Measurements from ENCODE around the gene CACNA1H. TPM values are rescaled to one million over a fixed set of nuclear protein-coding genes. Genes with fewer than 3 reads are reported as not detected.

Gene CACNA1H
- total and polyA plus RNA-seq, 9 of the 15 experiments (the other 6 are each of a cell fraction or from before 2014, with no cell fraction given), result 0.10 to 0.18 TPM; not detected in 7

DNA sequence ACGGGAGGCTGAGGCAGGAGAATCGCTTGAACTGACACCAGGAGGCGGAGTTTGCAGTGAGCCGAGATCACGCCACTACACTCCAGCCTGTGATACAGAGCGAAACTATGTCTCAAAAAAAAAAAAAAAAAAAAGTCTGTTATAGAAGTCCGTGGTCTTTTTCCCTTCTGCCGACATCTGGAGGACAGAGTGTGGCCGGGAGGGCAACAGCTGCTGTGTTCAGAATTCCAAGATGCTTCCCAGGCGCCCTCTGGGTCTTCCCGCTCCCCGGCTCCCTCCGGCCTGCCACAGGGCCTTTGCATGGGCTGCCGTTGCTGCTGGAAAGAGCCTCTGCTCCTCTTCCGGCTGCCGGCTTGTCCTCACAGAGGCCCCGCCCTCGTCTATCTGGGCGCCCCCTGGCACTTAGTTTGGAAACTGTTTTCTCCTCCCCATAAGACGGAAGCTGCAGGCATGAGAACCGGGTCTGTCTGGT lies 2.4 kb upstream of the CACNA1H start (continued):
- TF ChIP-seq, protein P1, sequence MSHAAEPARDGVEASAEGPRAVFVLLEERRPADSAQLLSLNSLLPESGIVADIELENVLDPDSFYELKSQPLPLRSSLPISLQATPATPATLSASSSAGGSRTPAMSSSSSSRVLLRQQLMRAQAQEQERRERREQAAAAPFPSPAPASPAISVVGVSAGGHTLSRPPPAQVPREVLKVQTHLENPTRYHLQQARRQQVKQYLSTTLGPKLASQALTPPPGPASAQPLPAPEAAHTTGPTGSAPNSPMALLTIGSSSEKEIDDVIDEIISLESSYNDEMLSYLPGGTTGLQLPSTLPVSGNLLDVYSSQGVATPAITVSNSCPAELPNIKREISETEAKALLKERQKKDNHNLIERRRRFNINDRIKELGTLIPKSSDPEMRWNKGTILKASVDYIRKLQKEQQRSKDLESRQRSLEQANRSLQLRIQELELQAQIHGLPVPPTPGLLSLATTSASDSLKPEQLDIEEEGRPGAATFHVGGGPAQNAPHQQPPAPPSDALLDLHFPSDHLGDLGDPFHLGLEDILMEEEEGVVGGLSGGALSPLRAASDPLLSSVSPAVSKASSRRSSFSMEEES (CRISPR knock-in tag; IDR thresholded peaks at IDR 0.05), result no peak
- TF ChIP-seq MAZ (CRISPR knock-in tag; conservative IDR thresholded peaks at IDR 0.05 in 1 of 2, IDR thresholded peaks at IDR 0.05 in 1 of 2), result peak in 1 of 2 experiments; percentile 64; a peak in 2 of 4 replicates
- TF ChIP-seq ZKSCAN8 (CRISPR knock-in tag; IDR thresholded peaks at IDR 0.05), result no peak
- no peak for TF ChIP-seq CHD2 (IDR thresholded peaks at IDR 0.05; ENCODE audit: low read depth, low read length)
- no peak for TF ChIP-seq HCFC1 (IDR thresholded peaks at IDR 0.05; ENCODE audit: low read depth, low read length)
- TF ChIP-seq GATAD2A (IDR thresholded peaks at IDR 0.05), result no peak
- TF ChIP-seq, protein P2, sequence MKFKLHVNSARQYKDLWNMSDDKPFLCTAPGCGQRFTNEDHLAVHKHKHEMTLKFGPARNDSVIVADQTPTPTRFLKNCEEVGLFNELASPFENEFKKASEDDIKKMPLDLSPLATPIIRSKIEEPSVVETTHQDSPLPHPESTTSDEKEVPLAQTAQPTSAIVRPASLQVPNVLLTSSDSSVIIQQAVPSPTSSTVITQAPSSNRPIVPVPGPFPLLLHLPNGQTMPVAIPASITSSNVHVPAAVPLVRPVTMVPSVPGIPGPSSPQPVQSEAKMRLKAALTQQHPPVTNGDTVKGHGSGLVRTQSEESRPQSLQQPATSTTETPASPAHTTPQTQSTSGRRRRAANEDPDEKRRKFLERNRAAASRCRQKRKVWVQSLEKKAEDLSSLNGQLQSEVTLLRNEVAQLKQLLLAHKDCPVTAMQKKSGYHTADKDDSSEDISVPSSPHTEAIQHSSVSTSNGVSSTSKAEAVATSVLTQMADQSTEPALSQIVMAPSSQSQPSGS (CRISPR knock-in tag; IDR thresholded peaks at IDR 0.05), result no peak
- TF ChIP-seq KDM2B (CRISPR knock-in tag; IDR thresholded peaks at IDR 0.05), result no peak
- TF ChIP-seq, protein P3, sequence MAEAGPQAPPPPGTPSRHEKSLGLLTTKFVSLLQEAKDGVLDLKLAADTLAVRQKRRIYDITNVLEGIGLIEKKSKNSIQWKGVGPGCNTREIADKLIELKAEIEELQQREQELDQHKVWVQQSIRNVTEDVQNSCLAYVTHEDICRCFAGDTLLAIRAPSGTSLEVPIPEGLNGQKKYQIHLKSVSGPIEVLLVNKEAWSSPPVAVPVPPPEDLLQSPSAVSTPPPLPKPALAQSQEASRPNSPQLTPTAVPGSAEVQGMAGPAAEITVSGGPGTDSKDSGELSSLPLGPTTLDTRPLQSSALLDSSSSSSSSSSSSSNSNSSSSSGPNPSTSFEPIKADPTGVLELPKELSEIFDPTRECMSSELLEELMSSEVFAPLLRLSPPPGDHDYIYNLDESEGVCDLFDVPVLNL (CRISPR knock-in tag; IDR thresholded peaks at IDR 0.05; ENCODE audit: low read depth), result no peak
- no peak for TF ChIP-seq HEY1 (CRISPR knock-in tag; IDR thresholded peaks at IDR 0.05; ENCODE audit: borderline replicate concordance)
- TF ChIP-seq, protein P4, sequence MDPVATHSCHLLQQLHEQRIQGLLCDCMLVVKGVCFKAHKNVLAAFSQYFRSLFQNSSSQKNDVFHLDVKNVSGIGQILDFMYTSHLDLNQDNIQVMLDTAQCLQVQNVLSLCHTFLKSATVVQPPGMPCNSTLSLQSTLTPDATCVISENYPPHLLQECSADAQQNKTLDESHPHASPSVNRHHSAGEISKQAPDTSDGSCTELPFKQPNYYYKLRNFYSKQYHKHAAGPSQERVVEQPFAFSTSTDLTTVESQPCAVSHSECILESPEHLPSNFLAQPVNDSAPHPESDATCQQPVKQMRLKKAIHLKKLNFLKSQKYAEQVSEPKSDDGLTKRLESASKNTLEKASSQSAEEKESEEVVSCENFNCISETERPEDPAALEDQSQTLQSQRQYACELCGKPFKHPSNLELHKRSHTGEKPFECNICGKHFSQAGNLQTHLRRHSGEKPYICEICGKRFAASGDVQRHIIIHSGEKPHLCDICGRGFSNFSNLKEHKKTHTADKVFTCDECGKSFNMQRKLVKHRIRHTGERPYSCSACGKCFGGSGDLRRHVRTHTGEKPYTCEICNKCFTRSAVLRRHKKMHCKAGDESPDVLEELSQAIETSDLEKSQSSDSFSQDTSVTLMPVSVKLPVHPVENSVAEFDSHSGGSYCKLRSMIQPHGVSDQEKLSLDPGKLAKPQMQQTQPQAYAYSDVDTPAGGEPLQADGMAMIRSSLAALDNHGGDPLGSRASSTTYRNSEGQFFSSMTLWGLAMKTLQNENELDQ (CRISPR knock-in tag; IDR thresholded peaks at IDR 0.05; ENCODE audit: borderline replicate concordance), result no peak
- no peak for TF ChIP-seq RB1 (IDR thresholded peaks at IDR 0.05; ENCODE audit: low read depth)
- TF ChIP-seq FUS (optimal IDR thresholded peaks at IDR 0.05; ENCODE audit: low read depth, low read length), result no peak
- TF ChIP-seq RCOR1 (IDR thresholded peaks at IDR 0.05; ENCODE audit: borderline replicate concordance in 1 of 2, low read depth in 2 of 2, low read length in 2 of 2), result peak in 1 of 2 experiments; percentile 46; a peak in 1 of 4 replicates
- TF ChIP-seq, protein P5, sequence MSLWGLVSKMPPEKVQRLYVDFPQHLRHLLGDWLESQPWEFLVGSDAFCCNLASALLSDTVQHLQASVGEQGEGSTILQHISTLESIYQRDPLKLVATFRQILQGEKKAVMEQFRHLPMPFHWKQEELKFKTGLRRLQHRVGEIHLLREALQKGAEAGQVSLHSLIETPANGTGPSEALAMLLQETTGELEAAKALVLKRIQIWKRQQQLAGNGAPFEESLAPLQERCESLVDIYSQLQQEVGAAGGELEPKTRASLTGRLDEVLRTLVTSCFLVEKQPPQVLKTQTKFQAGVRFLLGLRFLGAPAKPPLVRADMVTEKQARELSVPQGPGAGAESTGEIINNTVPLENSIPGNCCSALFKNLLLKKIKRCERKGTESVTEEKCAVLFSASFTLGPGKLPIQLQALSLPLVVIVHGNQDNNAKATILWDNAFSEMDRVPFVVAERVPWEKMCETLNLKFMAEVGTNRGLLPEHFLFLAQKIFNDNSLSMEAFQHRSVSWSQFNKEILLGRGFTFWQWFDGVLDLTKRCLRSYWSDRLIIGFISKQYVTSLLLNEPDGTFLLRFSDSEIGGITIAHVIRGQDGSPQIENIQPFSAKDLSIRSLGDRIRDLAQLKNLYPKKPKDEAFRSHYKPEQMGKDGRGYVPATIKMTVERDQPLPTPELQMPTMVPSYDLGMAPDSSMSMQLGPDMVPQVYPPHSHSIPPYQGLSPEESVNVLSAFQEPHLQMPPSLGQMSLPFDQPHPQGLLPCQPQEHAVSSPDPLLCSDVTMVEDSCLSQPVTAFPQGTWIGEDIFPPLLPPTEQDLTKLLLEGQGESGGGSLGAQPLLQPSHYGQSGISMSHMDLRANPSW (CRISPR knock-in tag; IDR thresholded peaks at IDR 0.05), result no peak
- no peak for TF ChIP-seq DMBX1 (CRISPR knock-in tag; IDR thresholded peaks at IDR 0.05; ENCODE audit: borderline replicate concordance)
- TF ChIP-seq TOE1 (IDR thresholded peaks at IDR 0.05; ENCODE audit: borderline replicate concordance), result no peak
- TF ChIP-seq TOE1 (CRISPR knock-in tag; IDR thresholded peaks at IDR 0.05; ENCODE audit: borderline replicate concordance, low read depth), result no peak
- TF ChIP-seq, protein P6, sequence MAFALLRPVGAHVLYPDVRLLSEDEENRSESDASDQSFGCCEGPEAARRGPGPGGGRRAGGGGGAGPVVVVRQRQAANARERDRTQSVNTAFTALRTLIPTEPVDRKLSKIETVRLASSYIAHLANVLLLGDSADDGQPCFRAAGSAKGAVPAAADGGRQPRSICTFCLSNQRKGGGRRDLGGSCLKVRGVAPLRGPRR (CRISPR knock-in tag; IDR thresholded peaks at IDR 0.05), result no peak

All from K562 (cell line).